Cortex of kidney (tissue), 1 donor: ENCODE data around the gene POLR3C.
"Not testable (repeated sequence)": the region's sequence is repeated elsewhere in the genome, so short reads cannot be mapped to it uniquely, and the experiment has no call there.

ENCODE experiments used
- DNase-seq: peaks from one replicate; lab custom pipeline; 2025; lab: John Stamatoyannopoulos, UW

POLR3C gene, protein sequence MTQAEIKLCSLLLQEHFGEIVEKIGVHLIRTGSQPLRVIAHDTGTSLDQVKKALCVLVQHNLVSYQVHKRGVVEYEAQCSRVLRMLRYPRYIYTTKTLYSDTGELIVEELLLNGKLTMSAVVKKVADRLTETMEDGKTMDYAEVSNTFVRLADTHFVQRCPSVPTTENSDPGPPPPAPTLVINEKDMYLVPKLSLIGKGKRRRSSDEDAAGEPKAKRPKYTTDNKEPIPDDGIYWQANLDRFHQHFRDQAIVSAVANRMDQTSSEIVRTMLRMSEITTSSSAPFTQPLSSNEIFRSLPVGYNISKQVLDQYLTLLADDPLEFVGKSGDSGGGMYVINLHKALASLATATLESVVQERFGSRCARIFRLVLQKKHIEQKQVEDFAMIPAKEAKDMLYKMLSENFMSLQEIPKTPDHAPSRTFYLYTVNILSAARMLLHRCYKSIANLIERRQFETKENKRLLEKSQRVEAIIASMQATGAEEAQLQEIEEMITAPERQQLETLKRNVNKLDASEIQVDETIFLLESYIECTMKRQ

DNA sequence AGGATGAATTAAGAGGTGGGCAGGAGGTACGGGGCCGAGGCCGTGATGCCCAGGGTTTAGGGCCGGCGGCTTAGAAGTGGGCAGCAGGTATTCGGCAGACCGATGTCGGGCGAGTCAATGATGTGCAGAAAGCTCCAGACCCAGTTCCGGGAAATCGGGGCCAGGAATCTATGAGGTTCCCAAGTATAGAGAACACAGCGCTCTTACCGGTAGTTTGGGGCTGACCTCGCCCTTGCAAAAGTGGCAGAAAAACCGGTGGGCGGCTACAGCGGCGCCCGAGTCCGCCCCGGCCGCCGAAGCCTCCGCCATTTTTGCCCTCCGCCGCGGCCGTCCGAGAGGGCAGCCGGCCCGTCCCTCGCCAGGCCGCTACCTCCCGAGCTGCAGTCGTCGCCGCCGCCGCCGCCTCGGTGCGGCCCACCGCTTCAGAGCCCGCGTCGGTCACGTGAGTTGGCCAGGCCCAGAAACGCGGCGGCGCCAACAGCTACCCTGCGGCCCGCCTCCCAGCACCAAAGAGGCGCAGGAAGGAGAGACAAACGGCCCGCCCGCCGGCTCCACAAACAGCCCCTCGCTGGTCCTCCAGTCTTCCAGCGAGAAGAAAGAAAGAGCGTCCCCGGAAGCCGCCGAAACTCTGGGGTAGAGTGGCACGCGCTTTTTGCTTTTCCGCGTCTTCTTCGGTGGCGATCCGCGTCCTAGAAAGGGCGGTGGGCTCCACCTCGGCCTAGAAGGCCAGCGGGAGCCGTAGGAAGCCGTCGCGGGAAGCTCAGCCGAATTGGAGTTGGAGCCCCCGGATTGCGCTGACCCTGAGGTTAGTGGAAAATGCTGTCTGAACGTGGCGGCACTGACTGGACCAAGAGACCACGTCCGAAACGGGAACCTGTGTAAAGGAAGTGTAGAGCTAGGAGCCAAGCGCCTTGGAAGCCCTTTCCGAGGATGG is at the start of gene POLR3C, which contains the start of gene RNF115:
Gene POLR3C (plus strand): TSS at position 636 of the 934 bp plus-strand sequence. CDS start 1,577 bp downstream, outside the sequence.
Gene RNF115 (minus strand): TSS at position 531 of the 934 bp plus-strand sequence. CDS start 222 bp downstream, at position 309.
- DNase-seq: no peak

DNA sequence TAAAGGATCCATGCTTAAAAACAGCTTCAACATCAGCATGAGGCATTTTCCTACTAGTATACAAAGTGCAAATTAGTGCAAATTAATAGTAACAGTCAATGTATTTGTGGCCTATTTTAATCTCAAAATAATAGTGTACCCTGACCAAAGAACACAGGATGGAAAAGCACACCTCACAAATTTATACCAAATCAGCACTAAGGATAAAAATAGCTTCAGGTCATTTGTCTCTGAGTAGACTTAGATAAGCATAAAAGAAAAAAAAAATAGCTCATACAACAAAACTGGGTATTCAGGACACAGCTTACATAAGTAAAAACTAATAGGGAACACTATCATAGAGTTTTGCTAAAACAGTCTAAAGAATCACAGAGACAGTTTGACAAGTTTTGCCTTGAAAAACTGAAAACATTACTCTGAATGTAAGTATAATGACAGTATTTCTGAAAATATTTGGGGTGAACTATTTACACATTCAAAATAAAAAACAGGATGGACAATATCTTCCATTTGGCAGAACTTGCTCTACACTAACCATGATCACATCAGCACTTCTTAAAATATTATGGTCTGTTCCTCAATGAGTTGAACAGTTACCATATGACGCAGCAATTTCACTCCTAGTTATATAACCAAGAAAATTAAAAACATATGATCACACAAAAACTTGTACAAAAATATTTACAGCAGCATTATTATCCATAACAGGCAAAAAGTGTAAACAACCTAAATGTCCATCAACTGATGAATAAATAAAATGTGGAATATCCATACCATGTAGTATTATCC is 46.4 kb upstream of the POLR3C start:
- DNase-seq: no peak

DNA sequence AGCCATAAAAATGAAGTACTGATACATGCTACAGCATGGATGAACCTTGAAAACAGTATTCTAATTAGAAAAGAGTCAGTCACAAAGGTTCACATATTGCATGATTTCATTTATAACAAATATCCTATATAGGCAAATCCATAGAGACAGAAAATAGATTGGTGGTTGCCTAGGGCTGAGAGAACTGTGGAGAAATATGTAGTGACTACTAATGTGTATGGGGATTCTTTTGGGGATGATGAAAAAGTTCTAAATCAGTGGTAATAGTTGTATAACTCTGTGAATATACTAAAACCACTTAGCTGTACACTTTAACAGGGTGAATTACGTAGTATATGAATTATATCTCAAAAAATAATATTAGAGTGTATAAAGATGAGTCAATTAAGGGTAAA is 45.9 kb upstream of the POLR3C start:
- DNase-seq: no peak

DNA sequence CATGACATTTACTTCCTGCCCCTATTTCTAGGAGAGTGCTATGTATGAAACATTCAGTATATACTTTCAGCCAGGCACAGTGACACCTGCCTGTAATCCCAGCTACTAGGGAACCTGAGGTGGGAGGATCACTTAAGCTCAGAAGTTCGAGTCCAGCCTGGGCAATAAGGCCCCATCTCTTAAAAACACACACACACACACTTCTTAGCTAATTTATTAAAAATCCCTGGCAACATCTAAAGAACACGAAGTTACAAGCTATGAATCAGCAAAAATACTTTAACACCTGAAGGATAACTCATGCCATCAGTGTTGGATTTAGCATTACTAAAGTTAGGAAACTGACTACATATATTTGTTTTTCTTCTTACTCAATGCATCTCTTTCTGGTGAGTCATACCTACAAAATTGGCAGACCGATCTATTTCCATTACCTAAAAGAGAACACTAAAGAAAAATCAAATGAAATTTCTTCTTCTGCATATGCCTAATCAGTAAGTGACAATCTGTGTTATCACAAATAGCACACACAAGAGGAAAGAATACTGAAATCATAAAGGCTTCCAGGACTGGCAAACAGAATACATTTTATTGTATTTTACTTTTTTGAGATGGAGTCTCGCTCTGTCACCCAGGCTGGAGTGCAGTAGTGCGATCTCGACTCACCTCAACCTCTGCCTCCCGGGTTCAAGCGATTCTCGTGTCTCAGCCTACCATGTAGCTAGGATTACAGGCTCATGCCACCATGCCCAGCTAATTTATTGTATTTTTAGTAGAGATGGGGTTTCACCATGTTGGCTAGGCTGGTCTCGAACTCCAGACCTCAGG is 41.5 kb upstream of the POLR3C start:
- DNase-seq: no peak

DNA sequence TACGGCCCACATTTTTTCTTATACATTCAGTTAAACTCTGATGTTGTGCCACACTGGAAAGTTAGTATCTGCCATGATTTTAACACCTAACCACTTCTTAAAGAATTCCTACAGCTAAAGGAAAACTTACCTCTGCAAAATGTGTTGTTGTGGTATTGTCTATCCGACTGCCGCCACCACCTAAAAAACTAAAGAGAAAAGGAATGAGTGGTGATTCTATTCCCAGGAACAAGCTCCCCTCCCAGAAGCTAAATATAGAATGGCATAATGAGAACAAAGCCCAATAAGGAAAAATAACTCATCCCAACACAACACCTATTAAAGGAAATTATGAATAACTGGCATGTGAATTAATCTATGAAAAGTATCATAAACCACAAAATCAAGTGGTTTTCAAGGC is 39.6 kb upstream of the POLR3C start:
- DNase-seq: no peak

DNA sequence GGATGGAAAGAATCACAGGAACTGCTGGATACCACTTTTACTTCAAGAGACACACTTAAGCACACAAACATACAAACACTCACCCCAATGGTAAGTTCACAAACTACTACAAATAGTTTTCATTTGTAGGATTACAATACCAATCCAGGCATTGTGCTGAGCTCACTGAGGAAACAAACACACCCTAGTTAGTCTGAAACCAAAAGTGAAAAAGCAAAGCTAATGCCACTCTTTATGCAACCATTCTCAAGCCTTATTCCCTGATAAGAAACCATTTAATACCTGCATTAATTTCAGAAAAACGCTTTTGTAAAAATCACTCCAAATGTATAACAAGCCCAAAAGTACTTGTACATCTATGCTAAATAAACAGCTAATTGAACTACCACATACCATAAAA is 38.5 kb upstream of the POLR3C start:
- no peak for DNase-seq

DNA sequence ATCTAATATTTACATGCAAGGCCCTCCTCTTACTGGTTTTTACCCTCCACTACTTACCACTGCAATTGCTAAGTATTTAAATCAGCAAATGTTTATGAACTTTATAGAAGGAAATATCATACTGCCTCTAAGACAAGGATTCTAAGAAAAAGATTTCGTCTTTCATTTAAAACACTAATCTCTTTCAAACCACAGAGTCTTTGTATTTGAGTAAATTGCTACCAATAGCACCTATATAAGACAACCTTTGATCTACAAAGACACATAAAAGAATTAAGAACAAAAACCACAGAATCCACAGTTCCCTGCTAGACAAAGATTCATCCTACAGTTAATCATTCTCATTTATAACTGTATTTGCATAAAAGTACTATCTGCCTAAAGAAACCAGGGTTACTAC is 37.7 kb upstream of the POLR3C start:
- DNase-seq: no peak

DNA sequence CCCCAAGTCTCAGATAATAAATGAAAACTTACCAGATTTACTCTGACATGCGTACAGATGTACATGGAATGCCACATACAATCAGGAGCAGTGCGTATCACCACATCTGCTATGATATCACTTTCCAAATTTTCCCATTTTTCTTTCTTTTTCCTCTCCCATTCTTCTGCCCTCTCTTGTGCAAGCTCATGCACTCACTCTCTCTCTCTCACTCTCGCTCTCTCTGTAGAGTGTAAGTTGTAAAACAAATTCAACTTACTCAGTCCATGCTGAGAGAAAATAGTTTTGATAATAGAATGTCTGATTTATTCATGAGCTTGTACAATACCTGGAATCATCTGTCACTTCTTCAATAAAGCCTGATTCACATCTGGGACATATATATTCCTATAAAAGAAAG is 35.4 kb upstream of the POLR3C start:
- no peak for DNase-seq

DNA sequence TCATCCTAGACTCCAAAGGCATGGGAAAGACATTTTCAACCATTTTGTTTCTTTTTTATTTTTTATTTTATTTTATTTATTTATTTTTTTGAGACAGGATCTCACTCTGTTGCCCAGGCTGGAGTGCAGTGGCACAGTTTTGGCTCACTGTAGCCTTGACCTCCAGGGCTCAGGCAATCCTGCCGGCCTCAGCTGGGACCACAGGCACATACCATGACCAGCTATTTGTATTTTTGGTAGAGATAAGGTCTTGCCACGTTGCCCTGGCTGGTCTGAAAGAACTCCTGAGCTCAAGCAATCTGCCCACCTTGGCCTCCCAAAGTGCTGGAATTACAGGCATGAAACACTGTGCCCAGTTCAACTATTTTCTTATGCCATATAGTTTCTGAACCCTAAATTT is 32.1 kb upstream of the POLR3C start:
- DNase-seq: not testable (repeated sequence)

DNA sequence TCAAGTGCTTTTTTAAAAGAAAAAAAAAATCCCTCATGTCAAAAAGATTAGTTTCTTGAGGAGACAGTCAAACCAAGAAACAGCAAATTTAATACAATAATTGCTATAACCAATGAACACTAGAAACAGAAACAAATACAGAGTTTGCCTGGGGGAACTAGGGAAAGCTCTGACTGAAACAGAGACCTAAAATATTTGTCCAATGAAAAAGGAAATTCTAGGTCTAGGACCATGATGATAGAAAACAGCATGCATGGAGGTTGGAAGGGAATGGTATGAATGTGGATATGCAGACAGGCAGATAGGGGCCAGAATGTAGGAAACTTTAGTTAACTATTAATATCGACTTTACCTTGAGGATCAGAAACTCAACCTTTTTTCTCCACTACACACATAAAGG is 31.5 kb upstream of the POLR3C start:
- no peak for DNase-seq

DNA sequence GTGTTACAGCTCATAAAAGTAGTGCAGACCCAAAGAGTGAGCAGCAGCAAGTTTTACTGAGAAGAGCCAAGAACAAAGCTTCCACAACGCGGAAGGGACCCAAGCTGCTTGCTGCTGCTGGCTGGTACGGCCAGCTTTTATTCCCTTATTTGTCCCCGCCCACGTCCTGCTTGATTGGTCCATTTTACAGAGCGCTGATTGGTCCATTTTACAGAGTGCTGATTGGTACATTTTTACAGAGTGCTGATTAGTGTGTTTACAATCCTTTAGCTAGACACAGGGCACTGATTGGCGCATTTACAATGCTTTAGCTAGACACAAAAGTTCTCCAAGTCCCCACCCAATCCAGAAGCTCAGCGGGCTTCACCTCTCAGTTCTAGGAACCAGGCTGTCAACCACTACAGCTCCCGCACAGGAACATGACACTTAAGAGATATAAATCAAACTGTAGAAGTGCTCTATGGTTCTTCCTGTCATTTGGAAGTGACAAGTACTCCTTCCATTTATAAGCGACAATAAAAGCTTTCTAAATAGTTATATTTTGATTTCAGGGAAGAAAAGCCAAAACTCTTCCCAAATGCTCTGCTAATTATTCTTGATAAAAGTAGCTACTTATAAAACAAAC is 28.6 kb upstream of the POLR3C start:
- no peak for DNase-seq

DNA sequence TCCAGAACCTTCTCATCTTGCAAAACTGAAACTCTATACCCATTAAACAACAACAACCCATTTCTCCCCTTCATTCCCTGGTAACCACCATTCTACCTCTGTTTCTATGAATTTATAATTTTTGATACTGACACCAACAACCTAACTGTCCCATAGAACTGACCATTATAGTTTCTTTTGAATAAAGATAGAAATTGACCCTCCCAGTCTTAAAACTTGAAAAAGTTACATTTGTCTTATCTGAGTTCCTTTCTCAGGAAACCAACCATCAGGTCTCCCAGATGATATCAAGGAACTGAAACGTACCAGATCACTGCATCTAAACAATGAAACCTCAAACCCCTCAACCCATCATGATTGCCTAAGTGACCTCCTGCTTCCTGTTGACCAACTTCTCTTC is 27.2 kb upstream of the POLR3C start:
- DNase-seq: no peak

DNA sequence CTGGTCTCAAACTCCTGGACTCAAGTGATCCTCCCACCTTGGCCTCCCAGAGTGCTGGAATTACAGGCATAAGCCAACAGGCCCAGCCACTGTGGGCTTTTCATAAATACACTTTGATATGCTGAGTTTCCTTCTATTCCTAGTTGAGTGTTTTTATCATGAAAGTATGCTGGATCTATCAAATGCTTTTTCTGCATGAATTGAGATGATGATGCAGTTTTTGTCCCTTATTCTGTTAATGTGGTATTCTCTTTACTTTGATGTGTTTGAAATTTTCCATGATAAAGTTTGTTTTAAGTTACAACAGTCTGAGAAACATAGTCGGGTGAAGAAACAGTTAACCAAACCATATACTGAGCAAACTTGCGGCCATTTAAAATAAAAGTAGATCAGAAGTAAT is 24.2 kb upstream of the POLR3C start:
- DNase-seq: no peak

DNA sequence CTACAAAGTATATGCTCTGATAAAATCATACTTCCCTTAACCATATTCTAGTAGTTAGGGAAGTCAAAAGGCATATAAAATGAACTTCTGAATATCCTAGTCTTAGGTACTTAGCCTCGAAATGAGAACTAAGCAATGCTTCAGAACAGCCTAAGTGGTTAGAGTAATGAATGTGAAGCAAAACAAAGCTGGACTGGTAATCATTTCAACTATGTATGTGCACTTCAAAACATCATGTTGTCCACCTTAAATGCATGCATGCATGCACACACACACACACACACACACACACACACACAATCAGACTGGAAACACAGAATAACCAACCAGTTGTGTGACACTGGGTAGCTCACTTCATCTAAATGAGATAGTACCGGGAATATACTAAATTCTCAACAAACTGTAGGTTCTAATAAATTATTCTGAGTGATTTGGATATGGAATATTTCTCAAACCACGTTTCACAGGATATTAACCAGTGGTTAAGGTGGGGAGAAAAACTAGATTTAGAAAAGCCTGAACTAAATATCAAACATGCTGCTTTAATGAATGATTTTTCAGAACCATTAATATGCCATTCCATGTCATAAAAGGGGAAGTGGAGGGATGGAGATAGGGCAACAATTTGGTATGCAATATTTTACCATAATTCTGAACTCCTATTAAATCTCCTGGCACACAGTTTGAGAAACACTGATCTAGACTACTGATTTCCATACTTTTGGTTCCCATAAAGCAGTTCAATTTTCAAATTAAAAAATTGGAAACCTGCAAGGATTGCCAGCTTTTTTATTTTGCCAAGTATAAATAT is 19.6 kb upstream of the POLR3C start:
- DNase-seq: no peak

DNA sequence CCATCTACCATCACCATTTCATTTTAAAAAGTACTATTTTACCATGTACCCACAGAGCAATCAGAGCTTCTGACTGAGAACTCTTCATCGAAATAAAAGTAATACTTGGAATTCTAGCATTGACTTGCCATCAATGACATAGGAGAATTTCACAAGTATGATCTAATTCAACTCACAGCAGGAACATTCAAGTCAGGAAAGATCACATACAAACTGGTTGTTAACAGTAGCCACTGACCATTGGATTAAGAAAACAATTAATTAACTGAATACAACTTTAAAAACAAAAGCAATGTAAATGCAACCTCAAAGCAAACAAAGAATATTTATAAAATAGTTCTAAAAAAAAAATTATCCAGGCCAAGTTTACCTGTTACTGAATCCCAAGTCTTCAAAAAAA is 18.9 kb upstream of the POLR3C start:
- no peak for DNase-seq

DNA sequence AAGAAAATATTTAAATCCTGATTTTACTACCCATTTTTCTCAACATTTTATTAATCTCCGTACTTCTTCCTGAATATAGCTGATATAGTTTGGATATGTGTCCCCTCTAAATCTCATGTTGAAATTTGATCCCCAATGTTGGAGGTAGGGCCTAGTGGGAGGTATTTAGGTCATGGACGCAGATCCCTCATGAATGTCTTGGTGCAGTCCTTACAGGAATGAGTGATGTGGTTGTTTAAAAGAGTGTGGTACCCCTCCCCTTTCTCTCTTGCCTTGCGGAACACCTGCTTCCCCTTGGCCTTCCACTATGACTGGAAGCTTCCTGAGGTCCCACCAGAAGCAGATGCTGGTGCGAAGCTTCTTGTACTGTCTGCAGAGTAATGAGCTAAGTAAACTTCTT is 17.6 kb upstream of the POLR3C start:
- no peak for DNase-seq

DNA sequence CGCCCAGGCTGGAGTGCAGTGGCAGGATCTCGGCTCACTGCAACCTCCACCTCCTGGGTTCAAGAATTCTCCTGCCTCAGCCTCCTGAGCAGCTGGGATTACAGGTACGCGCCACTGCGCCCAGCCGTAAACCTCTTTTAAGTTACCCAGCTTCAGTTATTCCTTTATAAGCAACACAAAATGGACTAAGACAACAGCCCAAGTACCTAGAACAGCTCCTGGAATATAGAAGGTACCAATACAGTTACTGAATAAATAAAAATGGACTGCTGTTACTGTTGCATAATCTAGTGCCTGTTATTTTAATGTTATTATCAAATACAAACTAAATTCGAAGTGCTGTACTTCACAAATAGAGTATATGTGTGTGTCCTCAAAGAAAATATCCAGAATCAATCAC is 17.2 kb upstream of the POLR3C start:
- DNase-seq: no peak

DNA sequence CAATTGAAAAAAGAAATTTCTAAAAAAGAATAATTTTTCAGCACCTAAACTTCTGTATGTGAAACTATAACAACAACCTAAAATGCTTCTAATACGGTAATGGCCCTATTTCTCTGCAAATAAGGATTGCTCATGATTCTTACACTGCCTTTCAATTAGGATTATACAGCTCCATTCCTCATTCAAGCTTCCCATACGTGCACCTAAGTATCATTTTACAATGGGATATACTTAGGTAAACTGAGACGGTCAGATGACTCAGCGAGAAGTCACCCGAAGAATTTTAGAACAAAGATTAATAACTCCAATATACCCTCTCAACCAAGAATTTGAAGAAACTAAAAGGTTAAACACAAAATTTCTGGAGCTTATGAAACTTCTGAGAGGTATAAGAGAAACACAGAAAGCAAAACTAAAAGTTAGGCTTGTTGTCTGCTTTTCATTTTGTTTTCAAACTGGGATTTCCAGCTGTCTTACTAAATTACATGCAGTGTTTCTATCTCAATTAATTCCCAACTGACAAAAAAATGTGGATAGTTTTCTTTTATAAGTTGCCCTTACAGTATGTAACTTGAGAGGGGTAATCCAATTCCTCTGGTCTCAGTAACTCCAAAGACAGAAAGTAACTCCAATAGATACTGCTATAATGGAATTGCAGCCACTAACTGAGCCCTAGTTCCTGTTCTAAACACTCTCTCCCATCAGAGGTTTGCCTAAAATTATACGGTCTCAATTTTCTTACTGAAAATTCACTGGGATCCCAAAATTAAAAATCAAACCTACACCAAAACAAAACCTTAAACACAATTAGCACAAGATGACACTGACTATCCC is 10.8 kb upstream of the POLR3C start:
- DNase-seq: not testable (repeated sequence)

DNA sequence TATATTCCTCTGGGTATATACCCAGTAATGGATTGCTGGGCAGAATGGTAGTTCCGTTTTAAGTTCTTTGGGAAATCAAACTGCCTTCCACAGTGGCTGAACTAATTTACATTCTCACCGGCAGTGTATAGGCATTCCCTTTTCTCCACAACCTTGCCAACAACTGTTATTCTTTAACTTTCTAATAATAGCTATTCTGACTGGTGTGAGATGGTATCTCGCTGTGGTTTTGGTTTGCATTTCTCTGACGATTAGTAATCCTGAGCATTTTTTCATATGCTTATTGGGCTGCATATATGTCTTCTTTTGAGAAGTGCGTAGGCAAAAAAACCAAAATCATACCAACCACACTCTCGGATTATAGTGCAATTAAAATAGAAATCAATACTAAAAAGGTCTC is 5.9 kb upstream of the POLR3C start:
- DNase-seq: not testable (repeated sequence)
